Esophagus muscularis mucosa (tissue), 4 donors: ENCODE data around the gene ZSCAN10.

Experiments
- EP300 ChIP-seq: sonication (generic); formaldehyde crosslinking; IDR thresholded peaks from one replicate; pipeline ENCODE4 v1.6.1; 2017; ENCODE audit warnings: antibody characterized with exemption
- POLR2A ChIP-seq: fragments of 450-650 bp; IDR thresholded peaks from one replicate; pipeline ENCODE4 v1.6.1; 2017; ENCODE audit warnings: antibody characterized with exemption, moderate library complexity, mild to moderate bottlenecking, low read depth
- POLR2AphosphoS5 ChIP-seq, 2 donors: sonication (generic); formaldehyde crosslinking; IDR thresholded peaks; one replicate each; pipeline ENCODE4 v1.6.1; 2017; ENCODE audit warnings: antibody characterized with exemption in 2 of 2
- TF ChIP-seq, protein P1 (sequence below), 3 experiments: fragments of 200-600 bp in 2 of 3; fragments of 450-650 bp in 1 of 3; sonication (generic) in 2 of 3; IDR thresholded peaks; one replicate each; pipeline ENCODE4 v1.5.1; 2017 to 2019; ENCODE audit warnings: antibody characterized with exemption in 3 of 3, mild to moderate bottlenecking in 2 of 3, moderate library complexity in 1 of 3

- TF ChIP-seq, protein P1, sequence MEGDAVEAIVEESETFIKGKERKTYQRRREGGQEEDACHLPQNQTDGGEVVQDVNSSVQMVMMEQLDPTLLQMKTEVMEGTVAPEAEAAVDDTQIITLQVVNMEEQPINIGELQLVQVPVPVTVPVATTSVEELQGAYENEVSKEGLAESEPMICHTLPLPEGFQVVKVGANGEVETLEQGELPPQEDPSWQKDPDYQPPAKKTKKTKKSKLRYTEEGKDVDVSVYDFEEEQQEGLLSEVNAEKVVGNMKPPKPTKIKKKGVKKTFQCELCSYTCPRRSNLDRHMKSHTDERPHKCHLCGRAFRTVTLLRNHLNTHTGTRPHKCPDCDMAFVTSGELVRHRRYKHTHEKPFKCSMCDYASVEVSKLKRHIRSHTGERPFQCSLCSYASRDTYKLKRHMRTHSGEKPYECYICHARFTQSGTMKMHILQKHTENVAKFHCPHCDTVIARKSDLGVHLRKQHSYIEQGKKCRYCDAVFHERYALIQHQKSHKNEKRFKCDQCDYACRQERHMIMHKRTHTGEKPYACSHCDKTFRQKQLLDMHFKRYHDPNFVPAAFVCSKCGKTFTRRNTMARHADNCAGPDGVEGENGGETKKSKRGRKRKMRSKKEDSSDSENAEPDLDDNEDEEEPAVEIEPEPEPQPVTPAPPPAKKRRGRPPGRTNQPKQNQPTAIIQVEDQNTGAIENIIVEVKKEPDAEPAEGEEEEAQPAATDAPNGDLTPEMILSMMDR (IDR thresholded peaks at IDR 0.05), result no peak
- TF ChIP-seq POLR2A (no peak), POLR2AphosphoS5 (IDR thresholded peaks at IDR 0.05) (no peak), EP300 (no peak)
These were observed 48.6 kb upstream of the ZSCAN10 start for GRCh38 chr16:3147757-3148104.
